ENCODE measurements around the gene PDK1.

The PDK1 gene

DNA sequence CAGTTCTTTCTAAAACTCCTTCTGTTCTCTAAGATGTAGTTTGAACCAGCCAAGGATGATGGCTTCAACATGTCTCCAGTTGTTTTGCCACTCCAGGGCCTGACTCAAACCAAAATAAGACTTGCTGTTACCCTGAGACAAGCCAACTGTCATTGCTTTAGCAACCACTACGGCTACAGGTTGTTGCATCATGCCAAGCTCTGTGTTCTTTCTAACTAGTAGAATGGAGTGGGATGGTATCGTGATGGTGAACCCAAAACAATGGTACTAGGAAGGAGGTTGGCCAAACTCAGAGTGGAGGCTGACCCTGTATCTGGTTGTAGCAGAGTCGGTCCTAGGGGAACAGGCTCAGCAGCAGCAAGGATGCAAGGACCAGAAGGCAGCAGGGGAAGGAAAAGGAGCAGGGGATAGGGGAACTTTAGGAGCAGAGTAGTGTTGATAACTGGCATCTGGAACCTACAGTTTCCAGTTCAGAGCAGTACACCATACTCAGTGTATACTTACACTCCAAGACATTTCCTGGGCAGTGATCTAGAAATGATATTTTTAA is 51.6 kb downstream of the PDK1 start:
- Histone ChIP-seq H3K27me3 (ENCODE audit: insufficient read depth, low read depth, severe bottlenecking) (no peaks in the 10 kb centered on the region), H3K36me3 (no peaks in the 10 kb centered on the region), H3K9me3 (ENCODE audit: severe bottlenecking) (no peaks in the 10 kb centered on the region), H3K27ac (no peak overlapping the region), H3K4me3 (ENCODE audit: low read depth, low read length) (no peak overlapping the region)
- no peak for DNase-seq
- TF ChIP-seq, protein P1, sequence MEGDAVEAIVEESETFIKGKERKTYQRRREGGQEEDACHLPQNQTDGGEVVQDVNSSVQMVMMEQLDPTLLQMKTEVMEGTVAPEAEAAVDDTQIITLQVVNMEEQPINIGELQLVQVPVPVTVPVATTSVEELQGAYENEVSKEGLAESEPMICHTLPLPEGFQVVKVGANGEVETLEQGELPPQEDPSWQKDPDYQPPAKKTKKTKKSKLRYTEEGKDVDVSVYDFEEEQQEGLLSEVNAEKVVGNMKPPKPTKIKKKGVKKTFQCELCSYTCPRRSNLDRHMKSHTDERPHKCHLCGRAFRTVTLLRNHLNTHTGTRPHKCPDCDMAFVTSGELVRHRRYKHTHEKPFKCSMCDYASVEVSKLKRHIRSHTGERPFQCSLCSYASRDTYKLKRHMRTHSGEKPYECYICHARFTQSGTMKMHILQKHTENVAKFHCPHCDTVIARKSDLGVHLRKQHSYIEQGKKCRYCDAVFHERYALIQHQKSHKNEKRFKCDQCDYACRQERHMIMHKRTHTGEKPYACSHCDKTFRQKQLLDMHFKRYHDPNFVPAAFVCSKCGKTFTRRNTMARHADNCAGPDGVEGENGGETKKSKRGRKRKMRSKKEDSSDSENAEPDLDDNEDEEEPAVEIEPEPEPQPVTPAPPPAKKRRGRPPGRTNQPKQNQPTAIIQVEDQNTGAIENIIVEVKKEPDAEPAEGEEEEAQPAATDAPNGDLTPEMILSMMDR (IDR thresholded peaks at IDR 0.05; ENCODE audit: low read depth, low read length): no peak

DNA sequence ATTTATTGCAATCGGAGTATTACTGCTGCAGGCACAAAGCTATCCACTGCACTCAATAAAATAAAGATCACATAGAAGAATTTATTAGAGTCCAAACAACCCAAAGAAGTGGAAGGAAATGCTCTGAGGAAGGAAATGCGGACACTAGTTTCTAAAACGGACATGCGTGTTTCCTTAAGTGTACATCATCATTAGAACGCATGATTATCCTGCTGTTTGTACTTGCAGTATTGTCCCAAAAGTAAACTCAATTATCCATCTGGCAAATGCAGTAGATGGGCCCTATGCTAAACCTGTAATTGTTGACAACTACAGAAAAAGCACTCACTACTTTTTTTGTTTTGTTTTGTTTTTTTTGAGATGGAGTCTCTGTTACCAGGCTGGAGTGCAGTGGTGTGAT is 53.6 kb downstream of the PDK1 start:
- H3K27ac ChIP-seq: no peak overlapping the region
- TF ChIP-seq, protein P1 (IDR thresholded peaks at IDR 0.05; ENCODE audit: low read depth, low read length): no peak
- H3K27me3 ChIP-seq (ENCODE audit: insufficient read depth, low read depth, severe bottlenecking): no peaks in the 10 kb centered on the region
- no peaks in the 10 kb centered on the region for H3K36me3 ChIP-seq
- no peak for DNase-seq
- H3K9me3 ChIP-seq (ENCODE audit: severe bottlenecking): no peaks in the 10 kb centered on the region
- H3K4me3 ChIP-seq (ENCODE audit: low read depth, low read length): no peak overlapping the region

- no peaks in the 10 kb centered on the region for H3K27me3 ChIP-seq (ENCODE audit: insufficient read depth, low read depth, severe bottlenecking)
- DNase-seq: no peak
- H3K4me3 ChIP-seq (ENCODE audit: low read depth, low read length): no peak overlapping the region
- no peak overlapping the region for H3K27ac ChIP-seq
- TF ChIP-seq, protein P1 (IDR thresholded peaks at IDR 0.05; ENCODE audit: low read depth, low read length): no peak
- no peaks in the 10 kb centered on the region for H3K9me3 ChIP-seq (ENCODE audit: severe bottlenecking)
- H3K36me3 ChIP-seq: no peaks in the 10 kb centered on the region
Observed at GRCh38 chr2:172612051-172612450, 56.2 kb downstream of the PDK1 start.

GRCh38 chr2:172613040-172613439 is 57.1 kb downstream of the PDK1 start:
- Histone ChIP-seq H3K27ac (no peak overlapping the region), H3K9me3 (ENCODE audit: severe bottlenecking) (no peaks in the 10 kb centered on the region), H3K27me3 (ENCODE audit: insufficient read depth, low read depth, severe bottlenecking) (no peaks in the 10 kb centered on the region), H3K36me3 (no peaks in the 10 kb centered on the region), H3K4me3 (ENCODE audit: low read depth, low read length) (no peak overlapping the region)
- DNase-seq: peak; percentile 55
- TF ChIP-seq, protein P1 (IDR thresholded peaks at IDR 0.05; ENCODE audit: low read depth, low read length): no peak

- no peaks in the 10 kb centered on the region for H3K9me3 ChIP-seq (ENCODE audit: severe bottlenecking)
- no peaks in the 10 kb centered on the region for H3K36me3 ChIP-seq
- H3K4me3 ChIP-seq (ENCODE audit: low read depth, low read length): no peak overlapping the region
- TF ChIP-seq, protein P1 (IDR thresholded peaks at IDR 0.05; ENCODE audit: low read depth, low read length): no peak
- no peak for DNase-seq
- no peak overlapping the region for H3K27ac ChIP-seq
- H3K27me3 ChIP-seq (ENCODE audit: insufficient read depth, low read depth, severe bottlenecking): no peaks in the 10 kb centered on the region
Observed at GRCh38 chr2:172613615-172614231, 57.8 kb downstream of the PDK1 start.

DNA sequence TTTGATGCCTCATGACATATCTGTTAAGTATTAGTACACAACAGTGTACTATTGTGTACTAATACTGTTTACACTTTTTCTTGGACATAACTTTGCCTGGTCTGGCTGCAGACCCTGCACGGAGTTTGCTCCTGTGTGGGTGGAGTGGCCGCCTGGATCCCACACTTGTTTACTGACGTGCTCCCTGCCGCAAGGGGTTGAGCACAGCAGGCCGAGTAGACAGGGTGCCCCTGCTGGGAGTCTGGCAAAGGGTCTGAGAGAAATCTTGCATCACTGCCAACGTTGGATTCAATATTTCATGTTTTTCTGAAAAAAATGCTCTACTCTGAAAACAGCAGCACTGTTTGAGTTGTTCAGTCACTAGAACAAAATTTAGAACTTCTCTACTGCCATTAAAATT is 59.0 kb downstream of the PDK1 start:
- Histone ChIP-seq H3K36me3 (no peaks in the 10 kb centered on the region), H3K27me3 (ENCODE audit: insufficient read depth, low read depth, severe bottlenecking) (no peaks in the 10 kb centered on the region), H3K4me3 (ENCODE audit: low read depth, low read length) (no peak overlapping the region), H3K27ac (no peak overlapping the region), H3K9me3 (ENCODE audit: severe bottlenecking) (no peaks in the 10 kb centered on the region)
- TF ChIP-seq, protein P1 (IDR thresholded peaks at IDR 0.05; ENCODE audit: low read depth, low read length): no peak
- DNase-seq: no peak
